Pulmonary artery endothelial cell (primary cell): ENCODE data around the gene CFAP221. TPM values are rescaled to one million over a fixed set of nuclear protein-coding genes. Genes with fewer than 3 reads are reported as not detected.

Source experiments
- DNase-seq: peaks from one replicate; pipeline ENCODE4 v3.0.0-alpha.2; 2011; ENCODE audit warnings: low read depth, low spot score
- total RNA-seq: library from RNA; depleted of rRNA; stranded (reverse); fragments of >200 nt; gene quantifications from 2 replicates; pipeline ENCODE4 v1.2.3, GENCODE V29; 2014

CFAP221 gene
- total RNA-seq, 1 donor from 2014 or later, result not detected

GRCh38 chr2:119680457-119681202 lies 136.4 kb downstream of the CFAP221 start:
- no peak for DNase-seq

- no peak for DNase-seq
Observed at GRCh38 chr2:119681203-119681867, 137.1 kb downstream of the CFAP221 start.

GRCh38 chr2:119681868-119682220 lies 137.6 kb downstream of the CFAP221 start:
- no peak for DNase-seq

GRCh38 chr2:119682578-119682977 lies 138.3 kb downstream of the CFAP221 start:
- DNase-seq, result no peak

GRCh38 chr2:119683074-119683712 lies 138.9 kb downstream of the CFAP221 start:
- no peak for DNase-seq

- no peak for DNase-seq
Observed at GRCh38 chr2:119683713-119684443, 139.6 kb downstream of the CFAP221 start.

- no peak for DNase-seq
Observed at GRCh38 chr2:119684518-119684917, 140.3 kb downstream of the CFAP221 start.

- DNase-seq, result no peak
Observed at GRCh38 chr2:119688616-119689015, 144.4 kb downstream of the CFAP221 start.

- no peak for DNase-seq
Observed at GRCh38 chr2:119689218-119689617, 145.0 kb downstream of the CFAP221 start.

- no peak for DNase-seq
Observed at GRCh38 chr2:119691189-119691588, 146.9 kb downstream of the CFAP221 start.

- no peak for DNase-seq
Observed at GRCh38 chr2:119691651-119692245, 147.5 kb downstream of the CFAP221 start.

GRCh38 chr2:119692310-119692709 lies 148.1 kb downstream of the CFAP221 start:
- DNase-seq, result no peak

GRCh38 chr2:119692954-119693353 lies 148.7 kb downstream of the CFAP221 start:
- DNase-seq, result no peak

GRCh38 chr2:119693567-119693966 lies 149.3 kb downstream of the CFAP221 start:
- no peak for DNase-seq

- DNase-seq, result no peak
Observed at GRCh38 chr2:119693967-119694366, 149.7 kb downstream of the CFAP221 start.

- no peak for DNase-seq
Observed at GRCh38 chr2:119694470-119694844, 150.2 kb downstream of the CFAP221 start.

- DNase-seq, result no peak
Observed at GRCh38 chr2:119694845-119695521, 150.7 kb downstream of the CFAP221 start.

- no peak for DNase-seq
Observed at GRCh38 chr2:119696005-119696404, 151.8 kb downstream of the CFAP221 start.

GRCh38 chr2:119696494-119697030 lies 152.3 kb downstream of the CFAP221 start:
- no peak for DNase-seq

GRCh38 chr2:119697290-119698020 lies 153.2 kb downstream of the CFAP221 start:
- no peak for DNase-seq
